ENCODE data around the gene RHEBL1. TPM values are rescaled to one million over a fixed set of nuclear protein-coding genes. Genes with fewer than 3 reads are reported as not detected.

Gene RHEBL1
- total RNA-seq, 4 donors from 2014 or later = not detected

DNA sequence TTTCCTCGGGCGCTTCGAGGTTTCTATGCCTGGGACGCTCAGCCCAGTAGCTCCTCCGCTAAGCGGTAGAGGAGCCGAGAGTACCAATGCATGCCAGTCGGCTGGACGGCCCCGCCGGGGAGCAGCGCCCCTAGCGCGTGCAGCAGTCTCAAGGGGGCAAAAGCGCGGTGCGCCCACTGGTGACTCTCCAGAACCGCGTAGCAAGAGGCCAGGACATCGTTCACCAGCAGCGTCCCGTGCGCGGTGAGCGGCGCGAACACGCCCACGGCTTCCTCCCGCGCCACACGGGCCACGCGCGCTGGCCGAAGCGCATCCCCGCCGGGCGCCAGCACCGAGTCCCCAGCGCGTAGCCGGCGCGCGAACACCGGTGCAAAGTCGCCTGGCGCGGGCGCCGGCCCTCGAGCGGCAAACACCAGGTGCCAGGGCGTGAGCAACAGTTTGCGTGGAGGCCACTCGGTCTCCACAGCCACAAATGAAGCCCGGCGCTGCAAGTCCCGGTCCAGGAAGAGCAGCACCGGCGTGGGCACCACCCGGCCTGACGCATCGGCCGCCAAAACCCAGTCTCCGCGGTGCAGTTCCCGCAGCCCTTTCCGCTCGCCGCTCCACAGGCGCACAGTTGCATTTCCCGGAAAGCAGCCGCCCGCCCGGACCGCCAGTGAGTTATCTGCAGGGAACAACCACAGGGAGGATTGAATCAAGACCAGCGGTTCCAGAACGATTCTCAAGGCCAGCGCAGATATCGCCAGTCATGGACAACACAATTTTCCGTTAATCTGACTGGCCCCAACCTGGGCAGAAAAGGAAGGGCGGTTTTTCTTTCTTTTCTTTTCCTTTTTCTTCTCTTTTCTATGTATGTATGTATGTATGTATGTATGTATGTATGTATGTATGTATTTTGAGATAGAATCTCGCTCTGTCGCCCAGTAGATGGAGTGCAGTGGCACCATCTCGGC lies 20.3 kb upstream of the RHEBL1 start:
- no peaks in the 10 kb centered on the region for H3K36me3 ChIP-seq
- peaks cover 67% of the 10 kb centered on the region for H3K27me3 ChIP-seq
- TF ChIP-seq POLR2AphosphoS5 (IDR thresholded peaks at IDR 0.05) (peak in 1 of 3 donors; percentile 10), EP300 (IDR thresholded peaks at IDR 0.05; ENCODE audit: low read depth) (no peak), POLR2A (IDR thresholded peaks at IDR 0.05) (no peak)
- TF ChIP-seq, protein P1, sequence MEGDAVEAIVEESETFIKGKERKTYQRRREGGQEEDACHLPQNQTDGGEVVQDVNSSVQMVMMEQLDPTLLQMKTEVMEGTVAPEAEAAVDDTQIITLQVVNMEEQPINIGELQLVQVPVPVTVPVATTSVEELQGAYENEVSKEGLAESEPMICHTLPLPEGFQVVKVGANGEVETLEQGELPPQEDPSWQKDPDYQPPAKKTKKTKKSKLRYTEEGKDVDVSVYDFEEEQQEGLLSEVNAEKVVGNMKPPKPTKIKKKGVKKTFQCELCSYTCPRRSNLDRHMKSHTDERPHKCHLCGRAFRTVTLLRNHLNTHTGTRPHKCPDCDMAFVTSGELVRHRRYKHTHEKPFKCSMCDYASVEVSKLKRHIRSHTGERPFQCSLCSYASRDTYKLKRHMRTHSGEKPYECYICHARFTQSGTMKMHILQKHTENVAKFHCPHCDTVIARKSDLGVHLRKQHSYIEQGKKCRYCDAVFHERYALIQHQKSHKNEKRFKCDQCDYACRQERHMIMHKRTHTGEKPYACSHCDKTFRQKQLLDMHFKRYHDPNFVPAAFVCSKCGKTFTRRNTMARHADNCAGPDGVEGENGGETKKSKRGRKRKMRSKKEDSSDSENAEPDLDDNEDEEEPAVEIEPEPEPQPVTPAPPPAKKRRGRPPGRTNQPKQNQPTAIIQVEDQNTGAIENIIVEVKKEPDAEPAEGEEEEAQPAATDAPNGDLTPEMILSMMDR (IDR thresholded peaks at IDR 0.05) = no peak
- H3K4me1 ChIP-seq = peaks cover 32 to 55% (median 42%) of the 10 kb centered on the region in 4 donors
- 4 to 33% methylated on average over 3 to 49 of the region's 88 CpGs for WGBS, 2 donors (ENCODE audit: low coverage in 1 of 2)
- no peak for DNase-seq
- in situ Hi-C loops (cut with MboI; ENCODE audit: low pct_ligation_motif_present in 1 of 4, low pct_unique_long_range_greater_than_20kb in 1 of 4, low sequenced_read_pairs in 3 of 4) = loop anchor here in 3 of 4 donors (10.0 to 25.0 kb wide), 2 partner anchors 145 to 147 kb away; no protein-coding TSS in a partner anchor
- intact Hi-C loops (cut with DNase I; ENCODE audit: low total_unique reads) = loop anchor here (5.0 to 10.0 kb wide), 2 partner anchors 32 to 145 kb away; no protein-coding TSS in a partner anchor
- H3K4me3 ChIP-seq = peak overlapping the region in 2 of 4 donors; percentile 4 to 43
- H3K9me3 ChIP-seq = no peaks in the 10 kb centered on the region
- H3K27ac ChIP-seq = no peak overlapping the region

DNA sequence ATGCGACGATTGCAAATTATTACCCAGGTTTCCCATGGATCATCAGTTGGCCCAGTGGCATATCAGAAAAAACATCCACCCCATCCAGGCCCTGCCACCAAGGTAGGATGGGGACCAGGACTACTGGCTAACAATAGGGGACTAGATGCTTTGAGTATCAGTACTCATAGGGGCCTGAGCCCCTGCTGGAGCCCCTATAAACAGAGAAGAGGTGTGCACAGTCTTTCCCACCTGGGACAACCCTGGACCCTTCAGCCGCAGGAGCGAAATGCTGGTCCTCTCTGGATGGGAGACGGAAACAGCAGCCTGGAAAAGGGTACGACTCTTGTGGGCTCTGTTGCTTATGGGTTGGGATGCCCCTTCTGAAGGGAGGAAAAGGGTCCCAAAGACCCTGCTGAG lies 19.2 kb upstream of the RHEBL1 start:
- no peaks in the 10 kb centered on the region for H3K9me3 ChIP-seq
- no peaks in the 10 kb centered on the region for H3K36me3 ChIP-seq
- WGBS, 2 donors (ENCODE audit: low coverage in 1 of 2) = 55 to 57% methylated on average over 2 to 6 of the region's 6 CpGs
- peaks cover 56% of the 10 kb centered on the region for H3K27me3 ChIP-seq
- no peak overlapping the region for H3K4me3 ChIP-seq
- H3K4me1 ChIP-seq = peaks cover 24 to 47% (median 33%) of the 10 kb centered on the region in 4 donors
- in situ Hi-C loops (cut with MboI; ENCODE audit: low pct_ligation_motif_present in 1 of 4, low pct_unique_long_range_greater_than_20kb in 1 of 4, low sequenced_read_pairs in 3 of 4) (loop anchor here in 3 of 4 donors (10.0 to 25.0 kb wide), 2 partner anchors 146 to 148 kb away; no protein-coding TSS in a partner anchor), intact Hi-C loops (cut with DNase I; ENCODE audit: low total_unique reads) (loop anchor here (5.0 to 10.0 kb wide), 2 partner anchors 33 to 146 kb away; no protein-coding TSS in a partner anchor)
- no peak for DNase-seq
- no peak overlapping the region for H3K27ac ChIP-seq
- TF ChIP-seq, protein P1 (IDR thresholded peaks at IDR 0.05) = no peak
- TF ChIP-seq POLR2A (IDR thresholded peaks at IDR 0.05) = no peak
- no peak for TF ChIP-seq EP300 (IDR thresholded peaks at IDR 0.05; ENCODE audit: low read depth)
- no peak for TF ChIP-seq POLR2AphosphoS5 (IDR thresholded peaks at IDR 0.05)

DNA sequence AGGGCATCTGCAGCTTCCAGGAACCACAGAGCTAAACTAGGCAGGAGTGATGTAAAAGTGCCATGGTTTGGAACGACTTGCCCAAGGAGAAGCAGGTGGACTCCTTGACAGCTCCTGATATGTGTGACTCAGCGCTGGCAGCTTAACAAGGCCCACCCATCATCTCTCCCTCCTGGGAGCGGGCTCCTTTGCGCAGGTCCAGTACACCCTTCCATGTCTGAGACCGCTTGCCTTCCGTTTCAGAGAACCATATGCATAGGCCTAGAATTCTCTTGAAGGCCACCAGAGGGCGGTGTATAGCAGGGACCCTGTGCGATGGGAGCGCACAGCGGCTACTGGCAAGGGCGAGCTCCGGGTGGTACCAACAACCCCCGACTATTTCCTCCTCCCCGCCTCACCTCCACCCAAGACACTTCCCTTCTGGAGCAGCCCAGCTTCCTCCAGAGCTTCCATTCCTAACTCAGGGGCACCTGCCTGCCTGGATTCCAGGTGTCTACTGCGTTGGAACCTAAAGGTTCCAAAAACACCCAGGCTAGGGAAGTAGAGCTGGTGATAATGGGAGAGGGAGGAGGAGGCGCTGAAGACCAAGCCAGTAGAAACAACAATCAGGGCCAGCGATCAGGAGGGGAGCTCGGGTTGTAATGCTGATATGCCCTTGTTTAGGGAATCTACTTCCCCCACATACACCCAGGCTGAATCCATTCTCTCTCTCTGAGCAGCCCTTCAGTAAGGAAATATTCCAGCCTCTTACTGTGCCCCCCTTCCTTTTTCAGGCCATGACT lies 18.6 kb upstream of the RHEBL1 start:
- intact Hi-C loops (cut with DNase I; ENCODE audit: low total_unique reads) (loop anchor here (5.0 to 10.0 kb wide), 2 partner anchors 34 to 146 kb away; no protein-coding TSS in a partner anchor), in situ Hi-C loops (cut with MboI; ENCODE audit: low pct_ligation_motif_present in 1 of 4, low pct_unique_long_range_greater_than_20kb in 1 of 4, low sequenced_read_pairs in 3 of 4) (loop anchor here in 3 of 4 donors (10.0 to 25.0 kb wide), 2 partner anchors 146 to 149 kb away; no protein-coding TSS in a partner anchor)
- Histone ChIP-seq H3K4me1 (peaks cover 21 to 42% (median 29%) of the 10 kb centered on the region in 4 donors), H3K27me3 (peaks cover 50% of the 10 kb centered on the region), H3K36me3 (no peaks in the 10 kb centered on the region), H3K4me3 (no peak overlapping the region), H3K27ac (no peak overlapping the region), H3K9me3 (no peaks in the 10 kb centered on the region)
- peak; percentile 73 for DNase-seq
- WGBS, 2 donors (ENCODE audit: low coverage in 1 of 2) = 3 to 7% methylated on average over 3 to 18 of the region's 18 CpGs
- TF ChIP-seq EP300 (IDR thresholded peaks at IDR 0.05; ENCODE audit: low read depth) = no peak
- TF ChIP-seq, protein P1 (IDR thresholded peaks at IDR 0.05) = peak; percentile 77 to 90 (median 87)

All from transverse colon (tissue), 4 donors.